Measurements from ENCODE around the gene ATP11C. TPM values are rescaled to one million over a fixed set of nuclear protein-coding genes. Genes with fewer than 3 reads are reported as not detected.

ATP11C gene
- total and polyA plus RNA-seq, 9 of the 15 experiments (the other 6 are each of a cell fraction or from before 2014, with no cell fraction given), result 18.2 to 42.2 (median 29.4) TPM

- TF ChIP-seq CREBBP (IDR thresholded peaks at IDR 0.05; ENCODE audit: low read depth, low read length), result no peak
- TF ChIP-seq PREB (CRISPR knock-in tag; IDR thresholded peaks at IDR 0.05), result no peak
- TF ChIP-seq ZNF324 (CRISPR knock-in tag; IDR thresholded peaks at IDR 0.05), result no peak
- no peak for TF ChIP-seq ZBTB12 (CRISPR knock-in tag; IDR thresholded peaks at IDR 0.05)
- no peak for TF ChIP-seq GMEB1 (CRISPR knock-in tag; IDR thresholded peaks at IDR 0.05)
- no peak for TF ChIP-seq HBP1 (CRISPR knock-in tag; IDR thresholded peaks at IDR 0.05)
- no peak for TF ChIP-seq SIX5 (IDR thresholded peaks at IDR 0.05; ENCODE audit: borderline replicate concordance in 1 of 2, insufficient read depth in 1 of 2, low read depth in 1 of 2, low read length in 2 of 2)
- no peak for TF ChIP-seq TEAD1 (CRISPR knock-in tag; IDR thresholded peaks at IDR 0.05)
- TF ChIP-seq KAT2B (IDR thresholded peaks at IDR 0.05; ENCODE audit: low read depth, low read length), result no peak
- no peak for TF ChIP-seq E4F1 (CRISPR knock-in tag; IDR thresholded peaks at IDR 0.05; ENCODE audit: borderline replicate concordance)
- no peak for TF ChIP-seq ZNF316 (IDR thresholded peaks at IDR 0.05)
- TF ChIP-seq ZNF217 (CRISPR knock-in tag; IDR thresholded peaks at IDR 0.05), result no peak
- TF ChIP-seq SMAD3 (CRISPR knock-in tag; conservative IDR thresholded peaks at IDR 0.05), result no peak
- TF ChIP-seq E2F1 (CRISPR knock-in tag; IDR thresholded peaks at IDR 0.05), result no peak
Measured at GRCh38 chrX:139903210-139903609, 29.6 kb downstream of the ATP11C start (continued).

All from K562 (cell line).